ENCODE measurements around the gene PYY.
"Not testable (repeated sequence)": the region's sequence is repeated elsewhere in the genome, so short reads cannot be mapped to it uniquely, and the experiment has no call there.

Gene PYY

DNA sequence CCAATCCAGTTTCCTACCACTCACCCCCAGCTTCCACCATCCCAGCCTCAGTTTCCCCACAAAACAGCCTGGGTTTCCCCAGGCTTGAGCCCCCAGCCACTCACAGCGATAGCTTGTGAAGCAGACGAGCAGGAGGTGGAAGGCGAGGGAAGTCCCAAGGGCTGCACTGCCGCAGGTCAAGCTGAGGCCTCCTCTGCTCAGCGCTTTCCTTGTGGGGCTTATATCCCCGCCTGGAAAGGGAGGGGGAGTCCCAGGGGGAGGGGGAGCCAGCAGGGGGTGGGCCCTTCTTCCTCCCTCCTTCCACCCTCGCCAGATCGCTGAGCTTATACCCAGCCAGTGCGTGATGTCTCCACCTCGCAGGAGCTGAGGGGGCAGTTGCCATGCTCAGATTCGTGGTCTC is at the start of gene PYY:
Gene PYY (minus strand): TSS at position 195 of the 400 bp plus-strand sequence. CDS start 457 bp downstream, outside the sequence.
- no peak for DNase-seq

DNA sequence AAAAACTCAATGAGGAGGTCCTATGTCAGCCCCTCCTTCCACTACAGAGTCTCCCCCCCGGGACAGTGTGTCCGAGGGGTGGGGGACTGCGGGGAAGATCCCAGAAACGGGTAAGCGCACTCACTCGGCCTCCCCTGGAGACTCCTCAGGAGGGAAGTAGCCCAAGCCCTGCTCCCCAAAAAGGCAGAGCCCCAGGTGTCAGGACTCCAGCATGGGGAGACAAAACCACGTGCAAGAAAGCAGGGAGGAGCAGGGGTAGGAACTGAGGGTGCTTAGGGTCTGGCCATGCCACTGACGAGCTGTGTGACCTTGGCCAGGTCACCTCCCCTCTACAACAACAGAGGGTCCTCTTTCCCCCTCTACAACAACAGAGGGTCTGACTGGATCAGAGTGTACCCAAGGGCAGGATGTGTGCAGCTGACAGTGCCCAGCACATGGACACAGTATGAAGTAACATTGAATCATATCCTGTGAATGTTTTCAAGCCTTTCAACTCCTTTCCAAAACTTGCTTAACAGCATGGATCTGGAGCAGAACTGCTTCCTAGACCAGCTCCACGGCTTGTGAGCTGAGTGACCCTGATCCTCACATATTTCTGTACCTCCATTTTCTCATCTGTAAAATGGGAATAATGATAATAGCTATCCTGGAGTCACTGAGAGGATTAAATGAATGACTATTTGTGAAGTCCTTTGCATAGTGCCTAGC is 48.6 kb upstream of the PYY start:
- no peak for DNase-seq

DNA sequence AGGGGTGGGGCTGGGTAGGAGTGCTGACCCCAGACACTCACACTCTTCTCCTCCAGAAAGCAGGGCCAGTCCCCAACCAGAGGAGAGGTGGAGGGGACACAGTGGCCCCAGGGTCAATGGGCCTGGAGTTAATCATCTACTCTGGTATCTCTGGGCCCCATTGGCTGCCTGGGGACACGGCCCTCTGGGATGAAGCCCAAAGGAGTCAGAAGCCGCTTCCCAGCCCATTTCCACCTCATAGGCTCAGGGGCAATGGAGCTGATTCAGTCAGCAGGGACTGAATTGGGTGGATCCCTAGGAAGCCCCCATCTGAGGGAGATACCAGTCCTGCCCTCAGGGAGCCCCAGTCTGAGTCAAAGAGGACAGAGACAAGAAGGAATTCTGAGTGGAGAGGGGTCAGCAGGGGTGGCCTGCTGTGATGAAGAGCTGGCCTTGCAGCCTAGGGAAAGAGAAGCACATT is 47.8 kb upstream of the PYY start:
- DNase-seq: no peak

DNA sequence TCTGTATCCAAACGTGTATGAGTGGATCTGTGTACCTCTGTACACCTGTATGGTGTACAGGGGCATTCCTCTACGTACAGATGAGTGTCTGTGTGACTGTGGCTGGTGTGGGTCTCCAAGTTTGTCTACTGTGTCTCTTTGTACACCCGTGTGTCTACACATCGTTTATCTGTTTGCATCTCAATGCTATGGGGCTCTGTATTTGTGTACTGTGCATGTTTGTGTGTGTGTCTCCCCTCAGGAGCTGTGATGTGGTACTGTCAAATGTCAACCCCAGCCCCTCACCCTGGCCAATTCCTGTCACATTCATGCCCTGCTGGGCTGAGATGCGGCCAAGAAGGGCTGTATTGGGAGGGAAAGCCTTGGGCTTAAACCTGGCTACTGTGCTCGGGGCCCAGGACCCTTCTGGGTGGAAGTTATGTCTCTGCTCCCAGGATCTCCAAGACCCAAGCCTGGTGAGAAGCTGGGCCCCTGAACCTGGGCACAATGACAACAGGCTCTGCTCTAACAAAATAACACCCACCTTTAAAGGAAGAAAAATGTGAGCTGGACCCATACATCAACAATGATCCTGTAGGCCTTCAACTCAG is 47.2 kb upstream of the PYY start:
- no peak for DNase-seq

- DNase-seq: no peak
These were observed 46.6 kb upstream of the PYY start for GRCh38 chr17:44000141-44000860.

DNA sequence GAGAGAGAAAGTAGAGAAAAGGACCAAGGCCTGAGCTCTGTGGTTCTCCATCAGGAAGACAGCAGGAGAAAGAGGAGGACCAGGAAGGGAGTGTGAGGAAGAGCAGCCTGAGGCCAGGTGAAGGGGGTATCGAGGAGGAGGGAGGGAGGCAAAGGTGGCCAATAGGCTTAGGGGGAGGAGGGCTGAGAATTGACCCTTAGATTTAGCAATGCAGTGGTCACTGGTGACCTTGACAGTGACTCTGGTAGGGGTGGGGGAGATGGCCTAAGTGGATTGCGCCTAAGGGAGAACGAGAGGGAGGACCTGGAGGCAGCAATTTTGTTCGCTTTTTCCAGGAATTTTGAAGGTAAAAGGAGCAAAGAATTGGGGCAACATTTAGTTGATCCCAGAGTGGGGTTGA is 45.3 kb upstream of the PYY start:
- no peak for DNase-seq

DNA sequence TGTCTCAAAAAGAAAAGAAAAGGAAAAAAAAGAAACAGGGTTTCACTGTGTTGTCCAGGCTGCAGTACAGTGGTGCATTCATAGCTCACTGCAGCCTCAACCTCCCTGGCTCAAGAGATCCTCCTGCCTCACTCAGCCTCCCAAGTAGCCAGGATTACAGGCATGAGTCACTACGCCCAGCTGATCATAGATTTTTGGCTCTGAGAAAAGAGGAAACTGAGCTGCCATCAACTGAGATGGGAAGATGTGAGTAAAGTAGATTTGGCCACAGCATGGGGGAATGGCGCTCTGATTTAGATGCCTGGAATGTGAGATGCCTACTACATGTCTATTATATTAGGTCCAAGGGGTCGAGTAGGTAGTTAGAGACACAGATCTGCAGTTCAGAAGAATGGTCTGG is 44.8 kb upstream of the PYY start:
- DNase-seq: no peak

DNA sequence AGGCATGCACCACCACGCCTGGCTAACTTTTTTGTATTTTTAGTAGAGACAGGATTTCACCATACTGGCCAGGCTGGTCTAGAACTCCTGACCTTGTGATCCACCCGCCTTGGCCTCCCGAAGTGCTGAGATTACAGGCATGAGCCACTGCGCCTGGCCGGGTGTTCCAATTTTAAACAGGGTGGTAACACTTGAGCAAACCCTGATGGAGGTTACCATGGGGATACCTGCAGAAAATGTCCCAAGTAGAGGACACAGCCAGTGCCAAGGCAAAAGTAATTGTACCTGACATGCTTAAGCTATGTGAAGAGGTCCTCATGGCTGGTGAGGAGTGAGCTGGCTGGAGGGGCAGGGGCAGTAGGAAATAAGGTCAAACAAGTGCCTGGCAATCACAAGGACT is 43.4 kb upstream of the PYY start:
- DNase-seq: not testable (repeated sequence)

DNA sequence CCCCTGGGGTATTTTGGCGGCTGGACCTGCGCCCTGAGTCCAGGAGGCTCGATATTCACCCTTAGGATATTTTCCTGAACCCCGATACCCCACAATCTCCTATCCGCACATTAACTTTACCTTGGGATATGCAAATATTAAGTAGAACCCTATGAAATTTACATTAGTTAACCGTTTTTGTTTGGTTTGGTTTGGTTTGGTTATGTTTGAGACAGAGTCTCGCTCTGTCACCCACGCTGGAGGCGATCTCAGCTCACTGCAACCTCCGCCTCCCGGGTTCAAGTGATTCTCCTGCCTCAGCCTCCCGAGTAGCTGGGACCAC is 41.4 kb upstream of the PYY start:
- no peak for DNase-seq

GRCh38 chr17:43994272-43995149 is 40.8 kb upstream of the PYY start:
- DNase-seq: peak; percentile 16 to 68 (median 62)

DNA sequence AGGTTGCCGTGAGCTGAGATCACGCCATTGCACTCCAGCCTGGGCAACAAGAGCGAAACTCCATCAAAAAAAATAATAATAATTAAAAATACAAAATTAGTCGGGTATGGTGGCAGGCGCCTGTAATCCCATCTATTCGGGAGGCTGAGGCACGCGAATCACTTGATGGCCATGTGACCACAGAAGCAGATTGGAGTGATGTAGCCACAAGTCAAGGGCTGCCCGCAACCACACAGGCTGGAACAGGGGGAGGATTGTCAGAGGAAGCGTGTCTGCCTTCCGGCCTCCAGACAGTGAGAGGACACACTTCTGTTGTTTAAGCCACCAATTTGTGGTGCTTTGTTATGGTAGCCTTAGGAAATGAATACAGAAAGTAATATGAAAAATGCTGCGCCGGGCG is 38.9 kb upstream of the PYY start:
- no peak for DNase-seq

DNA sequence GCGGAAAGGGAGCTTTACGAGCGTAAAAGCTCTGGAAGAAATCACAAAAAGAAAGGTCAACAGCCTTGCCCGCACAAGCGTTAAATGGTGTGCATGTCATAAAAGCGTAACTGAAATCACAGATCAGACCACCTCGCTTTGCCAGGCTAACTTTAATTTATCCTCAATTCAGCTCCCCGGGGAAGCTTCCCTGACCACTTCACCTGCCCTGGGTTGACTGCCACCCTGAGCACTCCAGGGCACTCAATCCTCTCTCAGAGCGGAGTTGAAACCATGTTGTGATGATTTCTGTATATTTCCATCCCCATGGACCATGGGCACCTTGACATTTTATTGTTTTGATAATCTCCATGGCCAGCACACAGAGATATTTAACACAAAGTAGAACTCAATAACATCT is 34.6 kb upstream of the PYY start:
- no peak for DNase-seq

- no peak for DNase-seq
These were observed 33.6 kb upstream of the PYY start for GRCh38 chr17:43987131-43988021.

GRCh38 chr17:43986225-43986981 is 32.7 kb upstream of the PYY start:
- DNase-seq: no peak

DNA sequence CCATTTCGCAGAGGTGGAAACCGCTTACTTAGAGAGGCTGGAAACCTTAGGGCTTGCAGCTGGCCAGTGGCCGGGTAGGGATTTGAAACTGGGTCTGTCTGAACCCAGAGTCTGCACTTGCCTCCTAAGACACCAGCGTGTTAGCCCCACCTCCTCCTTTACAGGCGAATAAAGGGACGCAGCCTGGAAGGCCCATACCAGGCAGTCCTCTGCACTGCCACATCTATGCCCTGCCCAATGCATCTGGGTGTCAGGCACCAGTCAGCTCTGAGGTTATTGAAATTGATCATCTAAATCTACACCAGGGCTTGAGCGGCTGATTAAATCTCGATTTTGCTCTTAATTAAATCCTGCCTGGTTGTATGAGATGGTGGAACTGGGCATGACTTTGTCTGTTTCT is 30.8 kb upstream of the PYY start:
- no peak for DNase-seq

DNA sequence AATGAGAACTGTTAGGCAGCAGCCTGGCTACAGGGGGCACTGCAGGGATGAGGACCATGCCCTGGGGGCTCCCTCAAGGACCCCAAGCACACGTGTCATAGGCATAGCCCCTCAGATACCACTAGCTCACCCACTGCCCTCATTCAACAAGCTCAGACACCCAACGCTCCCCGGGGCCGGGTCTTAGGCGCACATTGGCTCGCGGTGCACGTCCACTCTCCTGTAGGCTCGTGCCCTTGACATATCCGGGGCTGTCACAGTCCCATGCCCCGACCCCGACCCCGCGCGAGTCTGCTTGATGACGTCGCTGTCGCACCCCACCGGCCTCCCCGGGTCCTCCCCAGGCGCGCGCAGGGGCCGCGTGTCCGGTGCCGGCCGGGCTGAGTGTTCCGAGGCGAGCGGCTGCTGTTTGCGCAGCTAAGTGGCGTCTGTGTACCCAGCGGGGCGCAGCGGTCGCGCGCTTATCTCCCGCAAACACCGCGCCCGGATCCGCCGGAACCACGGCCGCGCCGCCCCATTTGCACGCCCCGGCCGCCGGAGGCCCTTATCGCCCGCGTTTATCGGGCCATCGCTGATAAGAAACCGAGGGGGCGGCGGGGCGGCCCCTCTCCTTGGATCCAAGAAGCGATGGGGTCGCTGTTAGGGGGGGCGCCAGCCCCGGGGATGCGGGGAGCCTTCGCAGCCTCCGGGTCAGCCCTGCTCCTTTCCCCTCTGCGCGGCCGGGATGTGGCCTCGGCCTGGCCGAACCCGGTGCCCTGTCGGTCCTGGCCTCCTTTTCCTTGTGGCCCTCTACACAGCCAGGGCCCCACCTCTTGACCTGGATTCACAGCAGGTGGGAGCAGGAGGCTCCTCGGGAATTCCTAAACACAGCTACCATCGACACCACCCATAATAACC is 30.0 kb upstream of the PYY start:
- no peak for DNase-seq

GRCh38 chr17:43983196-43983514 is 29.4 kb upstream of the PYY start:
- DNase-seq: no peak

- no peak for DNase-seq
These were observed 28.4 kb upstream of the PYY start for GRCh38 chr17:43982171-43982570.

- no peak for DNase-seq
These were observed 25.9 kb upstream of the PYY start for GRCh38 chr17:43979671-43980070.

GRCh38 chr17:43979011-43979410 is 25.3 kb upstream of the PYY start:
- DNase-seq: no peak

DNA sequence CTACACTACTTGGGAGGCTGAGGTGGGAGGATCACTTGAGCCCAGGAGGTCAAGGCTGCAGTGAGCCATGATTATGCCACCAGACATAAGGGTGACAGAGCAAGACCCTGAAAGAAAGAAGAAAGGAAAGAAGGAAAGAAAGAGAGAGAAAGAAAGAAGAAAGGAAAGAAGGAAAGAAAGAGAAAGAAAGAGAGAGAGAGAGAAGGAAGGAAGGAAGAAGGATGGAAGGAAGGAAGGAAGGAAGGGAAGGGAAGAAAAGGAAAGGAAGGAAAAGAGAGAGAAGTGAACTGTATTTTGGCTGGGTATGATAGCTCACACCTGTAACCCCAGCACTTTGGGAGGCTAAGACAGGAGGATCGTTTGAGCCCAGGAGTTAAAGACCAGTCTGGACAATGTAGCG is 24.3 kb upstream of the PYY start:
- no peak for DNase-seq
